GM23338 (cell line): ENCODE results near the gene C14orf132. TPM values are rescaled to one million over a fixed set of nuclear protein-coding genes. Genes with fewer than 3 reads are reported as not detected.

Source experiments
- ATAC-seq: fragments of 200-7000 bp; cut with Tn5 transposase; 3 replicates; pipeline ENCODE4 v1.9.1; 2020
- DNase-seq: peaks from one replicate; pipeline ENCODE4 v3.0.0-alpha.2; 2015; ENCODE audit warnings: low spot score
- H2AFZ ChIP-seq: fragments of 200-600 bp; sonication (generic); 2 replicates; pipeline ENCODE4 v1.8.0; 2016; ENCODE audit warnings: antibody characterized with exemption, mild to moderate bottlenecking, moderate library complexity
- H3F3A ChIP-seq: fragments of 200-600 bp; sonication (generic); replicated peaks from 2 replicates; pipeline ENCODE4 v1.8.0; 2017; ENCODE audit warnings: antibody characterized with exemption, mixed run types, low read depth
- H3K27ac ChIP-seq: fragments of 200-600 bp; sonication (generic); 2 replicates; pipeline ENCODE4 v1.6.1; 2016; ENCODE audit warnings: low read depth
- H3K27me3 ChIP-seq: fragments of 200-600 bp; sonication (generic); 2 replicates; pipeline ENCODE4 v1.8.0; 2016; ENCODE audit warnings: mild to moderate bottlenecking, mixed run types, moderate library complexity; ENCODE audit not compliant: insufficient read depth
- H3K36me3 ChIP-seq: fragments of 200-600 bp; sonication (generic); 2 replicates; pipeline ENCODE4 v1.8.0; 2016; ENCODE audit warnings: mild to moderate bottlenecking; ENCODE audit not compliant: insufficient read depth
- H3K4me1 ChIP-seq: fragments of 200-600 bp; sonication (generic); 2 replicates; pipeline ENCODE4 v1.8.0; 2016; ENCODE audit warnings: mild to moderate bottlenecking, moderate library complexity; ENCODE audit not compliant: insufficient read depth
- H3K4me2 ChIP-seq: fragments of 200-600 bp; sonication (generic); 2 replicates; pipeline ENCODE4 v1.7.1; 2017; ENCODE audit warnings: mixed run types
- H3K4me3 ChIP-seq: fragments of 200-600 bp; sonication (generic); 2 replicates; pipeline ENCODE4 v1.6.1; 2016; ENCODE audit warnings: mixed run types
- H3K79me2 ChIP-seq: fragments of 200-600 bp; sonication (generic); replicated peaks from 2 replicates; pipeline ENCODE4 v1.8.0; 2017; ENCODE audit warnings: mild to moderate bottlenecking; ENCODE audit not compliant: insufficient read depth
- H3K9me2 ChIP-seq: fragments of 200-600 bp; sonication (generic); 2 replicates; pipeline ENCODE4 v1.8.0; 2017; ENCODE audit not compliant: insufficient read depth
- H4K20me1 ChIP-seq: fragments of 200-600 bp; sonication (generic); replicated peaks from 2 replicates; pipeline ENCODE4 v1.8.0; 2017; ENCODE audit warnings: mild to moderate bottlenecking; ENCODE audit not compliant: insufficient read depth
- H3K27ac Mint-ChIP-seq: 2 replicates; pipeline ENCODE4 v1.8.0; 2020; ENCODE audit warnings: inconsistent platforms, mild to moderate bottlenecking, moderate library complexity, mixed read lengths
- H3K27me3 Mint-ChIP-seq: 3 replicates; pipeline ENCODE4 v1.8.0; 2022; ENCODE audit warnings: low read depth, mild to moderate bottlenecking, moderate library complexity, mixed read lengths, inconsistent platforms; ENCODE audit not compliant: insufficient read depth, poor library complexity
- H3K36me3 Mint-ChIP-seq: 3 replicates; pipeline ENCODE4 v1.8.0; 2021; ENCODE audit warnings: low read depth, mild to moderate bottlenecking, inconsistent platforms, moderate library complexity, mixed read lengths
- H3K4me1 Mint-ChIP-seq: 3 replicates; pipeline ENCODE4 v1.8.0; 2020; ENCODE audit warnings: mild to moderate bottlenecking, inconsistent platforms, mixed read lengths
- H3K4me3 Mint-ChIP-seq: 3 replicates; pipeline ENCODE4 v1.8.0; 2021; ENCODE audit warnings: moderate library complexity, mild to moderate bottlenecking, inconsistent platforms, mixed read lengths
- H3K9me3 Mint-ChIP-seq: 3 replicates; pipeline ENCODE4 v1.8.0; 2020; ENCODE audit warnings: moderate library complexity, mild to moderate bottlenecking, inconsistent platforms, mixed read lengths
- CREB1 ChIP-seq: fragments of 250-450 bp; sonication (Bioruptor Pico); IDR thresholded peaks from 2 replicates; pipeline ENCODE4 v1.5.0; 2020; ENCODE audit warnings: low read depth, mild to moderate bottlenecking, moderate library complexity
- CTCF ChIP-seq, 2 experiments: fragments of 200-600 bp in 1 of 2; sonication (generic) in 1 of 2; conservative IDR thresholded peaks; 2 replicates each; pipeline versions ENCODE4 v1.5.1 to v1.6.1; 2016 to 2017; ENCODE audit warnings: antibody characterized with exemption in 2 of 2, low read depth in 2 of 2, mild to moderate bottlenecking in 2 of 2, moderate library complexity in 1 of 2
- ETS1 ChIP-seq: IDR thresholded peaks from 2 replicates; pipeline ENCODE4 v1.6.1; 2016; ENCODE audit warnings: antibody characterized with exemption
- EZH2 ChIP-seq: fragments of 200-600 bp; sonication (generic); IDR thresholded peaks from one replicate; pipeline ENCODE4 v1.8.0; 2017; ENCODE audit warnings: antibody characterized with exemption, mild to moderate bottlenecking, low read depth; ENCODE audit not compliant: unreplicated experiment
- EZH2phosphoT487 ChIP-seq: fragments of 200-600 bp; sonication (generic); IDR thresholded peaks from one replicate; pipeline ENCODE4 v1.8.1; 2018; ENCODE audit warnings: antibody characterized with exemption; ENCODE audit not compliant: unreplicated experiment
- JUNB ChIP-seq: IDR thresholded peaks from one replicate; pipeline ENCODE4 v1.6.1; 2016; ENCODE audit warnings: antibody characterized with exemption; ENCODE audit not compliant: unreplicated experiment
- NANOG ChIP-seq: IDR thresholded peaks from 2 replicates; pipeline ENCODE4 v1.6.1; 2016; ENCODE audit warnings: antibody characterized with exemption, borderline replicate concordance
- POLR2AphosphoS5 ChIP-seq: IDR thresholded peaks from 2 replicates; pipeline ENCODE4 v1.6.1; 2016; ENCODE audit warnings: antibody characterized with exemption, low read depth
- REST ChIP-seq: IDR thresholded peaks from one replicate; pipeline ENCODE4 v1.6.1; 2018; ENCODE audit warnings: antibody characterized with exemption; ENCODE audit not compliant: unreplicated experiment
- STAT1 ChIP-seq: IDR thresholded peaks from one replicate; pipeline ENCODE4 v1.6.1; 2016; ENCODE audit warnings: antibody characterized with exemption; ENCODE audit not compliant: unreplicated experiment
- ZNF114 ChIP-seq: fragments of 250-450 bp; sonication (Bioruptor Pico); IDR thresholded peaks from 2 replicates; pipeline ENCODE4 v1.5.0; 2020; ENCODE audit warnings: mild to moderate bottlenecking, moderate library complexity
- ZNF331 ChIP-seq: fragments of 250-450 bp; sonication (Bioruptor Pico); IDR thresholded peaks from 2 replicates; pipeline ENCODE4 v1.5.0; 2020; ENCODE audit warnings: low read depth, mild to moderate bottlenecking, moderate library complexity
- ZNF462 ChIP-seq: fragments of 250-450 bp; sonication (Bioruptor Pico); IDR thresholded peaks from 2 replicates; pipeline ENCODE4 v1.5.0; 2020; ENCODE audit warnings: mild to moderate bottlenecking, moderate library complexity
- polyA plus RNA-seq: library from polyadenylated mRNA; unstranded; fragments of >200 nt; fragmentation: Nextera tagmentation; extraction: Ambion mirVana; gene quantifications from 2 replicates; pipeline ENCODE4 v1.2.1, GENCODE V29; 2016
- total RNA-seq: library from RNA; depleted of rRNA; stranded (reverse); fragments of >200 nt; shearing (Covaris generic); gene quantifications from 2 replicates; pipeline ENCODE4 v1.2.3, GENCODE V29; 2014

C14orf132 gene
- total and polyA plus RNA-seq, 2 experiments from 2014 or later, result 13.8 to 16.2 TPM

- Mint-ChIP-seq H3K27me3 (peaks cover 2% of the 10 kb centered on the region), H3K27ac (no peak overlapping the region), H3K36me3 (peaks cover 8% of the 10 kb centered on the region; the same call in 2 of the 3 replicates), H3K9me3 (peaks cover 27% of the 10 kb centered on the region), H3K4me3 (no peak overlapping the region), H3K4me1 (peaks cover 3% of the 10 kb centered on the region; the same call in 1 of the 3 replicates)
- Histone ChIP-seq H3K79me2 (no peaks in the 10 kb centered on the region), H3K4me2 (no peak overlapping the region), H4K20me1 (no peaks in the 10 kb centered on the region), H3K36me3 (no peaks in the 10 kb centered on the region), H3K9me2 (no peaks in the 10 kb centered on the region), H3K4me3 (no peak overlapping the region), H2AFZ (no peak overlapping the region), H3K27ac (no peak overlapping the region), H3K27me3 (no peaks in the 10 kb centered on the region), H3F3A (no peaks in the 10 kb centered on the region), H3K4me1 (no peaks in the 10 kb centered on the region)
- no peak for DNase-seq
- TF ChIP-seq STAT1 (no peak), ZNF462 (CRISPR knock-in tag) (no peak), ZNF331 (CRISPR knock-in tag) (no peak), ETS1 (no peak), REST (no peak), EZH2 (no peak), ZNF114 (no peak), CREB1 (CRISPR knock-in tag) (no peak), NANOG (no peak), EZH2phosphoT487 (no peak), JUNB (no peak), CTCF (conservative IDR thresholded peaks at IDR 0.05; ENCODE audit: low read depth in 2 of 2) (no peak), POLR2AphosphoS5 (no peak)
- no peak for ATAC-seq
Observed at GRCh38 chr14:96108911-96109310, 69.7 kb downstream of the C14orf132 start.
